Measurements from ENCODE around the gene CCDC17.

DNA sequence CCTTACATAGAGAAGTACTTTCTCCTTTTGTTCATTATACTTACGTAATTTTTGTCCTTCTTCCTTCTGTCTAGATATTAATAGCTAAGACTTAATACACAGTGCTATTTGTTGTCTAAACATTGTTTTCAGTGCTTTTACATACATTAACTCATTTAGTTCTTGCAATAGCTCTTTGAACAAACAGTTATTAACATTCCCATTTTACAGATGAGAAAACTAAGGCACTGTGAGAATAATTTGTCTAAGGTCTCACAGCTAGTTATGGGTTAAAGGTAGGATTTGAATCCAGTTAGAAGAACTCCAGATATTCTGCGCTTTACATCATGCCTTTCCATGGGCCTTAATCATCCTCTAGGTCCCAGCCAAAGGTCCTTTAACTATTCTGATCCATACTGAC, 19.6 kb downstream of the CCDC17 start:
- TF ChIP-seq, protein P1, sequence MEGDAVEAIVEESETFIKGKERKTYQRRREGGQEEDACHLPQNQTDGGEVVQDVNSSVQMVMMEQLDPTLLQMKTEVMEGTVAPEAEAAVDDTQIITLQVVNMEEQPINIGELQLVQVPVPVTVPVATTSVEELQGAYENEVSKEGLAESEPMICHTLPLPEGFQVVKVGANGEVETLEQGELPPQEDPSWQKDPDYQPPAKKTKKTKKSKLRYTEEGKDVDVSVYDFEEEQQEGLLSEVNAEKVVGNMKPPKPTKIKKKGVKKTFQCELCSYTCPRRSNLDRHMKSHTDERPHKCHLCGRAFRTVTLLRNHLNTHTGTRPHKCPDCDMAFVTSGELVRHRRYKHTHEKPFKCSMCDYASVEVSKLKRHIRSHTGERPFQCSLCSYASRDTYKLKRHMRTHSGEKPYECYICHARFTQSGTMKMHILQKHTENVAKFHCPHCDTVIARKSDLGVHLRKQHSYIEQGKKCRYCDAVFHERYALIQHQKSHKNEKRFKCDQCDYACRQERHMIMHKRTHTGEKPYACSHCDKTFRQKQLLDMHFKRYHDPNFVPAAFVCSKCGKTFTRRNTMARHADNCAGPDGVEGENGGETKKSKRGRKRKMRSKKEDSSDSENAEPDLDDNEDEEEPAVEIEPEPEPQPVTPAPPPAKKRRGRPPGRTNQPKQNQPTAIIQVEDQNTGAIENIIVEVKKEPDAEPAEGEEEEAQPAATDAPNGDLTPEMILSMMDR (optimal IDR thresholded peaks at IDR 0.05 in 1 of 3, IDR thresholded peaks at IDR 0.05 in 1 of 3, conservative IDR thresholded peaks at IDR 0.05 in 1 of 3; ENCODE audit: extremely low read depth in 1 of 3, insufficient read depth in 2 of 3, low read length in 3 of 3): no peak
- TF ChIP-seq EZH2 (IDR thresholded peaks at IDR 0.05; ENCODE audit: low read length): no peak

All from keratinocyte (primary cell).